ENCODE data around the gene SRP54.
"Not testable (repeated sequence)": the region's sequence is repeated elsewhere in the genome, so short reads cannot be mapped to it uniquely, and the experiment has no call there.

SRP54 gene

GRCh38 chr14:34946699-34947098, 36.1 kb upstream of the SRP54 start:
- TF ChIP-seq CTCF (conservative IDR thresholded peaks at IDR 0.05) = no peak
- no peak for TF ChIP-seq ZFX (IDR thresholded peaks at IDR 0.05)
- H3K27ac ChIP-seq = no peak overlapping the region

- no peak overlapping the region for H3K27ac ChIP-seq
- no peak for TF ChIP-seq ZFX (IDR thresholded peaks at IDR 0.05)
- no peak for TF ChIP-seq CTCF (conservative IDR thresholded peaks at IDR 0.05)
These were observed 31.5 kb upstream of the SRP54 start for GRCh38 chr14:34951286-34951685.

- TF ChIP-seq CTCF (conservative IDR thresholded peaks at IDR 0.05) (no peak), ZFX (IDR thresholded peaks at IDR 0.05) (no peak)
- no peak overlapping the region for H3K27ac ChIP-seq
These were observed 25.9 kb upstream of the SRP54 start for GRCh38 chr14:34956931-34957330.

GRCh38 chr14:34957771-34958286, 25.0 kb upstream of the SRP54 start:
- H3K27ac ChIP-seq = no peak overlapping the region
- no peak for TF ChIP-seq CTCF (conservative IDR thresholded peaks at IDR 0.05)
- TF ChIP-seq ZFX (IDR thresholded peaks at IDR 0.05) = no peak

GRCh38 chr14:34962106-34962505, 20.7 kb upstream of the SRP54 start:
- H3K27ac ChIP-seq = not testable (repeated sequence)

GRCh38 chr14:34964977-34965764, 17.6 kb upstream of the SRP54 start:
- H3K27ac ChIP-seq = no peak overlapping the region
- no peak for TF ChIP-seq ZFX (IDR thresholded peaks at IDR 0.05)
- no peak for TF ChIP-seq CTCF (conservative IDR thresholded peaks at IDR 0.05)

- no peak for TF ChIP-seq ZFX (IDR thresholded peaks at IDR 0.05)
- TF ChIP-seq CTCF (conservative IDR thresholded peaks at IDR 0.05) = no peak
- no peak overlapping the region for H3K27ac ChIP-seq
These were observed 16.9 kb upstream of the SRP54 start for GRCh38 chr14:34965912-34966311.

- TF ChIP-seq ZFX (IDR thresholded peaks at IDR 0.05) (no peak), CTCF (conservative IDR thresholded peaks at IDR 0.05) (no peak)
- no peak overlapping the region for H3K27ac ChIP-seq
These were observed 16.4 kb upstream of the SRP54 start for GRCh38 chr14:34966413-34966812.

Measured in C4-2B (cell line).